ENCODE results near the gene PBX1. TPM values are rescaled to one million over a fixed set of nuclear protein-coding genes. Genes with fewer than 3 reads are reported as not detected.

The PBX1 gene
- polyA plus RNA-seq, 1 donor (not counting 4 experiments of a cell fraction or from before 2014, with no cell fraction given), result 2.2 TPM

- H3K4me3 ChIP-seq (ENCODE audit: control insufficient read depth in 2 of 3, extremely low read depth in 1 of 3, insufficient read depth in 2 of 3, low read depth in 1 of 3, low read length in 3 of 3), result no peak overlapping the region
- H2AFZ ChIP-seq (ENCODE audit: control insufficient read depth, low read length), result no peak overlapping the region
- no peak for DNase-seq (ENCODE audit: low read depth, low spot score)
- FAIRE-seq, result no peak
- H3K4me1 ChIP-seq (ENCODE audit: control insufficient read depth, extremely low read depth, insufficient read depth, low read length), result no peaks in the 10 kb centered on the region
- H3K9me1 ChIP-seq (ENCODE audit: control insufficient read depth, extremely low read depth, insufficient read depth, low read length), result no peaks in the 10 kb centered on the region
- no peaks in the 10 kb centered on the region for H3K9me3 ChIP-seq (ENCODE audit: control insufficient read depth, low read depth, low read length)
- H3K79me2 ChIP-seq (ENCODE audit: control insufficient read depth, insufficient read depth, low read length), result no peaks in the 10 kb centered on the region
- dilution Hi-C loops (cut with MboI; ENCODE audit: extremely low pct_ligation_motif_present, low sequenced_read_pairs), result no loop called here
- no peak overlapping the region for H3K27ac ChIP-seq (ENCODE audit: control insufficient read depth, insufficient read depth, low read length)
- no peak overlapping the region for H3K4me2 ChIP-seq (ENCODE audit: control insufficient read depth, extremely low read depth, insufficient read depth, low read depth, low read length)
- H3K9ac ChIP-seq (ENCODE audit: control insufficient read depth, extremely low read depth, insufficient read depth, low read length), result no peak overlapping the region
- no peaks in the 10 kb centered on the region for H4K20me1 ChIP-seq (ENCODE audit: control insufficient read depth, extremely low read depth, insufficient read depth, low read length)
- H3K27me3 ChIP-seq (ENCODE audit: control insufficient read depth, extremely low read depth, insufficient read depth, low read length), result no peaks in the 10 kb centered on the region
- TF ChIP-seq EZH2 (IDR thresholded peaks at IDR 0.05; ENCODE audit: low read length) (no peak), CTCF (optimal IDR thresholded peaks at IDR 0.05 in 1 of 3, IDR thresholded peaks at IDR 0.05 in 1 of 3, conservative IDR thresholded peaks at IDR 0.05 in 1 of 3; ENCODE audit: extremely low read depth in 1 of 3, insufficient read depth in 2 of 3, low read length in 3 of 3) (no peak)
- H3K36me3 ChIP-seq (ENCODE audit: control insufficient read depth in 2 of 2, extremely low read depth in 1 of 2, insufficient read depth in 2 of 2, low read length in 2 of 2), result no peaks in the 10 kb centered on the region
These were observed 297.4 kb downstream of the PBX1 start for GRCh38 chr1:164856381-164856780.

DNA sequence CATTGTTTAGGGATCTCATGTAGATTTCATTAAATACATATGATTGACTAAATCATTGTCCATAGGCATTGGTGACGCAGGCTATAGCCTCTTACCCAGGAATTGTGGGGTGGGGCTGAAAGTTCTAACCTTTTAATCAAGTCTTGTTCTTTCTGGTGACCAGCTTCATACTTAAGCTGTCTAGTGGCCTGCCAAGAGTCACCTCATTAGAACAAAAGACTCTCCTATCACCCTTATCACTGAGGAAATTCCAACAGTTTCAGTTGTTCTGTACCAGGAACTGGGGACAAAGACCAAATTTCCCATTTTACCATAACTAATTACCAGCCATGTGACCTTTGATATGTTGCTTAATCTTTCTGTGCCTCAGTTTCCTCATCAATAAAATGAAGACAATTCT, 298.5 kb downstream of the PBX1 start:
- H3K36me3 ChIP-seq (ENCODE audit: control insufficient read depth in 2 of 2, extremely low read depth in 1 of 2, insufficient read depth in 2 of 2, low read length in 2 of 2), result no peaks in the 10 kb centered on the region
- no peaks in the 10 kb centered on the region for H4K20me1 ChIP-seq (ENCODE audit: control insufficient read depth, extremely low read depth, insufficient read depth, low read length)
- TF ChIP-seq EZH2 (IDR thresholded peaks at IDR 0.05; ENCODE audit: low read length) (no peak), CTCF (optimal IDR thresholded peaks at IDR 0.05 in 1 of 3, IDR thresholded peaks at IDR 0.05 in 1 of 3, conservative IDR thresholded peaks at IDR 0.05 in 1 of 3; ENCODE audit: extremely low read depth in 1 of 3, insufficient read depth in 2 of 3, low read length in 3 of 3) (no peak)
- H3K9me3 ChIP-seq (ENCODE audit: control insufficient read depth, low read depth, low read length), result no peaks in the 10 kb centered on the region
- dilution Hi-C loops (cut with MboI; ENCODE audit: extremely low pct_ligation_motif_present, low sequenced_read_pairs), result no loop called here
- H3K4me2 ChIP-seq (ENCODE audit: control insufficient read depth, extremely low read depth, insufficient read depth, low read depth, low read length), result no peak overlapping the region
- H3K4me1 ChIP-seq (ENCODE audit: control insufficient read depth, extremely low read depth, insufficient read depth, low read length), result no peaks in the 10 kb centered on the region
- H3K4me3 ChIP-seq (ENCODE audit: control insufficient read depth in 2 of 3, extremely low read depth in 1 of 3, insufficient read depth in 2 of 3, low read depth in 1 of 3, low read length in 3 of 3), result no peak overlapping the region
- H3K27me3 ChIP-seq (ENCODE audit: control insufficient read depth, extremely low read depth, insufficient read depth, low read length), result no peaks in the 10 kb centered on the region
- no peaks in the 10 kb centered on the region for H3K9me1 ChIP-seq (ENCODE audit: control insufficient read depth, extremely low read depth, insufficient read depth, low read length)
- no peak overlapping the region for H3K27ac ChIP-seq (ENCODE audit: control insufficient read depth, insufficient read depth, low read length)
- FAIRE-seq, result no peak
- DNase-seq (ENCODE audit: low read depth, low spot score), result no peak
- H2AFZ ChIP-seq (ENCODE audit: control insufficient read depth, low read length), result no peak overlapping the region
- H3K9ac ChIP-seq (ENCODE audit: control insufficient read depth, extremely low read depth, insufficient read depth, low read length), result no peak overlapping the region
- H3K79me2 ChIP-seq (ENCODE audit: control insufficient read depth, insufficient read depth, low read length), result no peaks in the 10 kb centered on the region
